Right renal cortex interstitium (tissue), 3 donors: ENCODE results near the gene BCL11A. TPM values are rescaled to one million over a fixed set of nuclear protein-coding genes. Genes with fewer than 3 reads are reported as not detected.

Experiments
- DNase-seq, 3 donors: peaks; one replicate each; pipeline ENCODE4 v3.0.0-alpha.2; 2013; ENCODE audit warnings: low read depth in 3 of 3, low spot score in 2 of 3
- polyA plus RNA-seq, 3 donors: library from polyadenylated mRNA; unstranded; fragments of 120-200 nt; gene quantifications; one replicate each; pipeline ENCODE4 v1.2.1, GENCODE V29; 2013; ENCODE audit not compliant: insufficient read length in 3 of 3

The BCL11A gene
- 10 to 100 TPM in 2 of 3 donors, 1 to 10 TPM in 1; 9.9 to 11.7 (median 10.9) TPM for polyA plus RNA-seq

- DNase-seq = no peak
Observed at GRCh38 chr2:60553495-60554073, at the start of gene BCL11A. Gene BCL11A (minus strand): TSS chr2:60553654. CDS start chr2:60553270, 384 bp downstream.

GRCh38 chr2:60602828-60603532, 49.5 kb upstream of the BCL11A start:
- no peak for DNase-seq

- DNase-seq = no peak
Observed at GRCh38 chr2:60602388-60602787, 48.9 kb upstream of the BCL11A start.

GRCh38 chr2:60598271-60598670, 44.8 kb upstream of the BCL11A start:
- no peak for DNase-seq

GRCh38 chr2:60597346-60597745, 43.9 kb upstream of the BCL11A start:
- no peak for DNase-seq

- DNase-seq = no peak
Observed at GRCh38 chr2:60596411-60596810, 43.0 kb upstream of the BCL11A start.

GRCh38 chr2:60595953-60596352, 42.5 kb upstream of the BCL11A start:
- no peak for DNase-seq

- DNase-seq = no peak
Observed at GRCh38 chr2:60589104-60589503, 35.6 kb upstream of the BCL11A start.

GRCh38 chr2:60586081-60586480, 32.6 kb upstream of the BCL11A start:
- DNase-seq = no peak

GRCh38 chr2:60585276-60585675, 31.8 kb upstream of the BCL11A start:
- DNase-seq = no peak

- DNase-seq = no peak
Observed at GRCh38 chr2:60583604-60584003, 30.1 kb upstream of the BCL11A start.

- DNase-seq = no peak
Observed at GRCh38 chr2:60581433-60582282, 28.2 kb upstream of the BCL11A start.

GRCh38 chr2:60577682-60578283, 24.3 kb upstream of the BCL11A start:
- no peak for DNase-seq

GRCh38 chr2:60573251-60573650, 19.8 kb upstream of the BCL11A start:
- no peak for DNase-seq

- no peak for DNase-seq
Observed at GRCh38 chr2:60570251-60570650, 16.8 kb upstream of the BCL11A start.

GRCh38 chr2:60569680-60570111, 16.2 kb upstream of the BCL11A start:
- no peak for DNase-seq

- no peak for DNase-seq
Observed at GRCh38 chr2:60567919-60568768, 14.7 kb upstream of the BCL11A start.

- no peak for DNase-seq
Observed at GRCh38 chr2:60567096-60567495, 13.6 kb upstream of the BCL11A start.

GRCh38 chr2:60565472-60565871, 12.0 kb upstream of the BCL11A start:
- no peak for DNase-seq
